SK-N-MC (cell line): ENCODE results near the gene LRP11.

Experiments used
- EZH2 ChIP-seq: fragments of 200-600 bp; sonication (generic); IDR thresholded peaks from one replicate; pipeline ENCODE4 v1.6.1; 2017; ENCODE audit warnings: antibody characterized with exemption
- POLR2AphosphoS5 ChIP-seq: IDR thresholded peaks from 2 replicates; pipeline ENCODE4 v1.6.1; 2012; ENCODE audit warnings: mild to moderate bottlenecking, low read depth, low read length, borderline replicate concordance

- TF ChIP-seq EZH2 (no peak), POLR2AphosphoS5 (no peak)
Measured at GRCh38 chr6:149845549-149845948, 18.6 kb downstream of the LRP11 start.
